Measurements from ENCODE around the gene KCNB1.

DNA sequence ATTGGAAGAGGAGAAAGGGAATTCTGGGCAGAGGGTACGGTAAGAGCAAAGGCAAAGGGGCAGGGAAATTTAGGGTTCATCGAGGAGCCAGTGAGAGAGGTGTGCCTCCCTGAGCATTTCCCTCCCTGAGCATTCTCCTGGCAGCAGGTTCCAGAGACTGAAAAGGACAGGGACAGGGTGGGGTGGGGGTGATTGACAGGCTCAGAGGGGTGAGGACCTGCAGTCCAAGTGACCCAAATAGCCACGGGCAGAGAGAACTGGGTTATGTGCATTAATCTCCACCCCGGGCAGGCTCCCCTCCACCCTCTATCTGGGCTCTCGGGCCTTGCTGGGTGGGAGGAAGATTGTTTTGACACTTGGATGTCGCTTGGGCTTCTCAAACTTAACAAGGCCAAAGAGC is 69.5 kb downstream of the KCNB1 start:
- TF ChIP-seq, protein P1, sequence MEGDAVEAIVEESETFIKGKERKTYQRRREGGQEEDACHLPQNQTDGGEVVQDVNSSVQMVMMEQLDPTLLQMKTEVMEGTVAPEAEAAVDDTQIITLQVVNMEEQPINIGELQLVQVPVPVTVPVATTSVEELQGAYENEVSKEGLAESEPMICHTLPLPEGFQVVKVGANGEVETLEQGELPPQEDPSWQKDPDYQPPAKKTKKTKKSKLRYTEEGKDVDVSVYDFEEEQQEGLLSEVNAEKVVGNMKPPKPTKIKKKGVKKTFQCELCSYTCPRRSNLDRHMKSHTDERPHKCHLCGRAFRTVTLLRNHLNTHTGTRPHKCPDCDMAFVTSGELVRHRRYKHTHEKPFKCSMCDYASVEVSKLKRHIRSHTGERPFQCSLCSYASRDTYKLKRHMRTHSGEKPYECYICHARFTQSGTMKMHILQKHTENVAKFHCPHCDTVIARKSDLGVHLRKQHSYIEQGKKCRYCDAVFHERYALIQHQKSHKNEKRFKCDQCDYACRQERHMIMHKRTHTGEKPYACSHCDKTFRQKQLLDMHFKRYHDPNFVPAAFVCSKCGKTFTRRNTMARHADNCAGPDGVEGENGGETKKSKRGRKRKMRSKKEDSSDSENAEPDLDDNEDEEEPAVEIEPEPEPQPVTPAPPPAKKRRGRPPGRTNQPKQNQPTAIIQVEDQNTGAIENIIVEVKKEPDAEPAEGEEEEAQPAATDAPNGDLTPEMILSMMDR (IDR thresholded peaks at IDR 0.05), result no peak
- TF ChIP-seq POLR2A (IDR thresholded peaks at IDR 0.05), result no peak

All from prostate gland (tissue), 2 donors.